IMR-90 (cell line): ENCODE results near the gene CENPU. TPM values are rescaled to one million over a fixed set of nuclear protein-coding genes. Genes with fewer than 3 reads are reported as not detected.

Source experiments
- ATAC-seq: fragments of 200-7000 bp; cut with Tn5 transposase; 2 replicates; pipeline ENCODE4 v1.9.1; 2020; ENCODE audit warnings: low read depth, mild to moderate bottlenecking, moderate library complexity
- BruUV-seq: library from RNA; stranded (reverse); fragments of 400-500 nt; replicated peaks from 2 replicates; lab custom pipeline; 2021; lab: Mats Ljungman, UMichigan
- CTCF ChIA-PET: fragments of 300-600 bp; formaldehyde crosslinking; extraction: SDS; loops from one replicate; lab custom pipeline; 2021; ENCODE audit warnings: antibody characterized with exemption; lab: Yijun Ruan, JAX
- POLR2A ChIA-PET: fragments of 300-600 bp; sonication (Branson Sonifier 250); formaldehyde crosslinking; loops from one replicate; lab custom pipeline; 2022; ENCODE audit warnings: antibody characterized with exemption; ENCODE audit not compliant: unreplicated experiment; lab: Charles Lee
- DNase-seq: peaks from one replicate; pipeline ENCODE4 v3.0.0; 2013
- H2AFZ ChIP-seq: replicated peaks from 2 replicates; pipeline ENCODE3; 2013; ENCODE audit warnings: low read length, mild to moderate bottlenecking; ENCODE audit not compliant: poor library complexity
- H2AK5ac ChIP-seq: 2 replicates; pipeline ENCODE4 v1.6.1; 2013; ENCODE audit warnings: low read depth, low read length, inconsistent platforms
- H2AK9ac ChIP-seq: replicated peaks from 2 replicates; pipeline ENCODE3; 2013; ENCODE audit warnings: mild to moderate bottlenecking, low read depth, low read length, moderate library complexity; ENCODE audit not compliant: poor library complexity
- H2BK120ac ChIP-seq: 2 replicates; pipeline ENCODE4 v1.6.1; 2013; ENCODE audit warnings: low read depth, low read length, inconsistent platforms
- H2BK15ac ChIP-seq: 3 replicates; pipeline ENCODE4 v1.6.1; 2013; ENCODE audit warnings: low read depth, low read length, inconsistent platforms
- H2BK20ac ChIP-seq: 2 replicates; pipeline ENCODE4 v1.6.1; 2013; ENCODE audit warnings: low read depth, mild to moderate bottlenecking, inconsistent platforms, low read length, moderate library complexity
- H2BK5ac ChIP-seq: 2 replicates; pipeline ENCODE4 v1.6.1; 2013; ENCODE audit warnings: mild to moderate bottlenecking, low read depth, low read length, inconsistent platforms; ENCODE audit not compliant: poor library complexity, severe bottlenecking
- H3K14ac ChIP-seq: replicated peaks from 2 replicates; pipeline ENCODE4 v1.6.1; 2013; ENCODE audit warnings: low read depth, low read length, inconsistent platforms
- H3K18ac ChIP-seq: 2 replicates; pipeline ENCODE4 v1.6.1; 2013; ENCODE audit warnings: low read depth, low read length, control low read depth
- H3K23ac ChIP-seq: 2 replicates; pipeline ENCODE4 v1.6.1; 2013; ENCODE audit warnings: low read depth, low read length, inconsistent platforms
- H3K27ac ChIP-seq: 2 replicates; pipeline ENCODE4 v1.5.1; 2013; ENCODE audit warnings: mild to moderate bottlenecking, control low read depth, low read length; ENCODE audit not compliant: insufficient read depth
- H3K27me3 ChIP-seq: 2 replicates; pipeline ENCODE4 v1.6.1; 2013; ENCODE audit warnings: low read length; ENCODE audit not compliant: control insufficient read depth, insufficient read depth
- H3K36me3 ChIP-seq: 2 replicates; pipeline ENCODE4 v1.6.1; 2013; ENCODE audit warnings: low read length, mixed read lengths; ENCODE audit not compliant: control insufficient read depth, insufficient read depth
- H3K4ac ChIP-seq: 2 replicates; pipeline ENCODE4 v1.6.1; 2013; ENCODE audit warnings: low read depth, low read length, inconsistent platforms
- H3K4me1 ChIP-seq: 2 replicates; pipeline ENCODE4 v1.6.1; 2013; ENCODE audit warnings: low read length, mixed read lengths; ENCODE audit not compliant: control insufficient read depth, insufficient read depth
- H3K4me2 ChIP-seq: 2 replicates; pipeline ENCODE4 v1.6.1; 2013; ENCODE audit warnings: low read depth, mild to moderate bottlenecking, control low read depth, low read length, moderate library complexity
- H3K4me3 ChIP-seq: 2 replicates; pipeline ENCODE4 v1.5.1; 2013; ENCODE audit warnings: low read depth, mild to moderate bottlenecking, control low read depth, low read length, moderate library complexity; ENCODE audit not compliant: insufficient read depth
- H3K56ac ChIP-seq: 2 replicates; pipeline ENCODE4 v1.6.1; 2013; ENCODE audit warnings: low read length, inconsistent platforms; ENCODE audit not compliant: insufficient read depth; ENCODE audit errors: extremely low read depth
- H3K79me1 ChIP-seq, 2 experiments: 2 replicates each; pipeline ENCODE4 v1.6.1; 2013; ENCODE audit warnings: low read length in 2 of 2, inconsistent platforms in 1 of 2, low read depth in 1 of 2
- H3K9ac ChIP-seq: 2 replicates; pipeline ENCODE4 v1.6.1; 2013; ENCODE audit warnings: low read depth, low read length, control low read depth
- H3K9me1 ChIP-seq: 2 replicates; pipeline ENCODE4 v1.6.1; 2013; ENCODE audit warnings: low read length, inconsistent platforms; ENCODE audit not compliant: insufficient read depth
- H3K9me3 ChIP-seq: 2 replicates; pipeline ENCODE4 v1.6.1; 2013; ENCODE audit warnings: low read length; ENCODE audit not compliant: control insufficient read depth, insufficient read depth
- H4K20me1 ChIP-seq: 2 replicates; pipeline ENCODE4 v1.6.1; 2013; ENCODE audit warnings: low read length, inconsistent platforms; ENCODE audit not compliant: insufficient read depth
- H4K5ac ChIP-seq: 2 replicates; pipeline ENCODE4 v1.6.1; 2013; ENCODE audit warnings: mild to moderate bottlenecking, low read depth, low read length, control low read depth
- H4K8ac ChIP-seq, 2 experiments: 2 replicates each; pipeline ENCODE4 v1.6.1; 2013; ENCODE audit warnings: low read depth in 2 of 2, low read length in 2 of 2, control low read depth in 1 of 2, inconsistent platforms in 1 of 2
- H4K91ac ChIP-seq: 2 replicates; pipeline ENCODE4 v1.6.1; 2013; ENCODE audit warnings: low read depth, low read length, inconsistent platforms; ENCODE audit not compliant: insufficient read depth
- BHLHE40 ChIP-seq: fragments of 150-350 bp; IDR thresholded peaks from 2 replicates; pipeline ENCODE4 v1.6.1; 2016; ENCODE audit warnings: mild to moderate bottlenecking, low read depth, low read length
- CEBPB ChIP-seq: IDR thresholded peaks from 2 replicates; pipeline ENCODE4 v1.6.1; 2012; ENCODE audit warnings: low read depth, low read length, improper control_type of control experiment
- CHD1 ChIP-seq: IDR thresholded peaks from 2 replicates; pipeline ENCODE4 v1.6.1; 2012; ENCODE audit warnings: low read depth, low read length, improper control_type of control experiment
- CTCF ChIP-seq: conservative IDR thresholded peaks from 2 replicates; pipeline ENCODE4 v1.5.1; 2012; ENCODE audit warnings: mild to moderate bottlenecking, low read depth, low read length, improper control_type of control experiment
- FOS ChIP-seq: fragments of 150-350 bp; IDR thresholded peaks from 2 replicates; pipeline ENCODE4 v1.6.1; 2016; ENCODE audit warnings: low read depth, low read length
- MAFK ChIP-seq: IDR thresholded peaks from 2 replicates; pipeline ENCODE4 v1.6.1; 2012; ENCODE audit warnings: low read depth, low read length, improper control_type of control experiment
- MAZ ChIP-seq: IDR thresholded peaks from 2 replicates; pipeline ENCODE4 v1.6.1; 2012; ENCODE audit warnings: low read depth, mild to moderate bottlenecking, low read length, improper control_type of control experiment, moderate library complexity, borderline replicate concordance
- MXI1 ChIP-seq: IDR thresholded peaks from 2 replicates; pipeline ENCODE4 v1.6.1; 2012; ENCODE audit warnings: low read depth, mild to moderate bottlenecking, low read length, moderate library complexity, borderline replicate concordance
- NFE2L2 ChIP-seq: fragments of 150-350 bp; IDR thresholded peaks from 2 replicates; pipeline ENCODE4 v1.6.1; 2016; ENCODE audit warnings: low read depth, mild to moderate bottlenecking, low read length
- POLR2A ChIP-seq: IDR thresholded peaks from 2 replicates; pipeline ENCODE4 v1.6.1; 2012; ENCODE audit warnings: mild to moderate bottlenecking, low read depth, low read length
- RAD21 ChIP-seq: IDR thresholded peaks from 2 replicates; pipeline ENCODE4 v1.6.1; 2012; ENCODE audit warnings: low read length, improper control_type of control experiment
- RCOR1 ChIP-seq: IDR thresholded peaks from 2 replicates; pipeline ENCODE4 v1.6.1; 2012; ENCODE audit warnings: mild to moderate bottlenecking, low read length, improper control_type of control experiment; ENCODE audit not compliant: insufficient replicate concordance
- RFX5 ChIP-seq: IDR thresholded peaks from 2 replicates; pipeline ENCODE4 v1.8.0; 2012; ENCODE audit warnings: low read depth, mild to moderate bottlenecking, low read length, moderate library complexity
- SMC3 ChIP-seq: fragments of 150-350 bp; IDR thresholded peaks from 2 replicates; pipeline ENCODE4 v1.6.1; 2016; ENCODE audit warnings: low read depth, mild to moderate bottlenecking, antibody characterized with exemption, low read length, moderate library complexity
- WGBS, 2 experiments: methylation state at CpG; one replicate each; pipeline versions ENCODE4 v1.1.5 to v1.1.7; 2013; ENCODE audit warnings: missing lambda C conversion rate in 2 of 2; ENCODE audit not compliant: insufficient read length in 1 of 2; ENCODE audit errors: extremely low coverage in 2 of 2; 5-methylcytosine and 5-hydroxymethylcytosine counted together
- dilution Hi-C: fragments of 300-500 bp; cut with HindIII; formaldehyde crosslinking; loops from one replicate; pipeline ENCODE4 v1.14.3; 2018; ENCODE audit warnings: low sequenced_read_pairs; ENCODE audit not compliant: unreplicated experiment
- in situ Hi-C: fragments of 300-500 bp; cut with MboI; formaldehyde crosslinking; loops from 3 replicates; pipeline ENCODE4 v1.14.3; 2019; ENCODE audit warnings: low sequenced_read_pairs, inconsistent platforms, mixed read lengths
- intact Hi-C: fragments of 100-400 bp; cut with micrococcal nuclease; formaldehyde crosslinking; loops from 2 replicates; pipeline ENCODE4 v1.10.0; 2022
- polyA plus RNA-seq, 3 experiments: library from polyadenylated mRNA; depleted of rRNA; stranded (reverse); fragments of >200 nt; gene quantifications; 2 replicates each; pipeline ENCODE4 v1.2.3, GENCODE V29; 2012; ENCODE audit warnings: low replicate concordance in 1 of 3
- total RNA-seq: library from RNA; depleted of rRNA; stranded (reverse); fragments of >200 nt; gene quantifications from 2 replicates; pipeline ENCODE4 v1.2.3, GENCODE V29; 2012
- TF ChIP-seq, protein P1 (sequence below): fragments of 150-350 bp; IDR thresholded peaks from 2 replicates; pipeline ENCODE4 v1.6.1; 2016; ENCODE audit warnings: low read depth, mild to moderate bottlenecking, low read length, moderate library complexity, borderline replicate concordance
- TF ChIP-seq, protein P2 (sequence below): fragments of 150-350 bp; IDR thresholded peaks from 2 replicates; pipeline ENCODE4 v1.6.1; 2017; ENCODE audit warnings: mild to moderate bottlenecking, antibody characterized with exemption, low read length, low read depth

The CENPU gene
- total and polyA plus RNA-seq, 2 of the 4 experiments (the other 2 are of a cell fraction): 13.6 to 14.6 TPM

DNA sequence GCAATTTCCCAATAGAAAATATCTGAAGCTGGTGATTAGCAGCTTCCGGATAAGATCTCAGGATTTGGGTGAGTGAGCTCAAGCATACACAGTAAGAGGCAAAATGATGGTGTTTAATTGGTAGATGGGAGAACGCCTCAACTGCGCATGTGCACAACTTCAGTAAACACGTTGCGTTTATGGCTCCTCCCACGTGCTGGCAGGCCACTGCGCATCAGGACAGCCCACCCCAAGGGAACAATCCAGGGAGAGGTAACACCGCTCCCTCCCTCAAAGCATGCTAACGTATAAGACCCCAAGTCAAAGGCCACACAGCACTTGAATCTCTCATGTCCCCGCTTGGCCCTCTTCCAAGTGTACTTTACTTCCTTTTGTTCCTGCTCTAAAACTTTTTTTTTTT, 10.3 kb upstream of the CENPU start:
- no peaks in the 10 kb centered on the region for H4K20me1 ChIP-seq
- H3K9me1 ChIP-seq: no peaks in the 10 kb centered on the region
- no peak overlapping the region for H3K56ac ChIP-seq
- no peak overlapping the region for H3K4me2 ChIP-seq
- H2BK15ac ChIP-seq: no peak overlapping the region
- H4K5ac ChIP-seq: no peak overlapping the region
- H2AFZ ChIP-seq: no peak overlapping the region
- BruUV-seq: no TSS peak
- H3K9me3 ChIP-seq: no peaks in the 10 kb centered on the region
- H3K27me3 ChIP-seq: no peaks in the 10 kb centered on the region; the same call in 1 of the 2 replicates
- no peak overlapping the region for H3K4me3 ChIP-seq
- H3K27ac ChIP-seq: no peak overlapping the region
- no peak overlapping the region for H3K9ac ChIP-seq
- H2BK120ac ChIP-seq: no peak overlapping the region
- no peaks in the 10 kb centered on the region for H3K36me3 ChIP-seq
- TF ChIP-seq CEBPB (no peak), MAZ (no peak), FOS (no peak), CTCF (no peak), RCOR1 (no peak), BHLHE40 (no peak), NFE2L2 (no peak), SMC3 (no peak), POLR2A (no peak), MAFK (no peak), RAD21 (no peak), MXI1 (no peak), RFX5 (no peak), CHD1 (no peak)
- TF ChIP-seq, protein P1, sequence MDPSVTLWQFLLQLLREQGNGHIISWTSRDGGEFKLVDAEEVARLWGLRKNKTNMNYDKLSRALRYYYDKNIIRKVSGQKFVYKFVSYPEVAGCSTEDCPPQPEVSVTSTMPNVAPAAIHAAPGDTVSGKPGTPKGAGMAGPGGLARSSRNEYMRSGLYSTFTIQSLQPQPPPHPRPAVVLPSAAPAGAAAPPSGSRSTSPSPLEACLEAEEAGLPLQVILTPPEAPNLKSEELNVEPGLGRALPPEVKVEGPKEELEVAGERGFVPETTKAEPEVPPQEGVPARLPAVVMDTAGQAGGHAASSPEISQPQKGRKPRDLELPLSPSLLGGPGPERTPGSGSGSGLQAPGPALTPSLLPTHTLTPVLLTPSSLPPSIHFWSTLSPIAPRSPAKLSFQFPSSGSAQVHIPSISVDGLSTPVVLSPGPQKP: no peak
- TF ChIP-seq, protein P2, sequence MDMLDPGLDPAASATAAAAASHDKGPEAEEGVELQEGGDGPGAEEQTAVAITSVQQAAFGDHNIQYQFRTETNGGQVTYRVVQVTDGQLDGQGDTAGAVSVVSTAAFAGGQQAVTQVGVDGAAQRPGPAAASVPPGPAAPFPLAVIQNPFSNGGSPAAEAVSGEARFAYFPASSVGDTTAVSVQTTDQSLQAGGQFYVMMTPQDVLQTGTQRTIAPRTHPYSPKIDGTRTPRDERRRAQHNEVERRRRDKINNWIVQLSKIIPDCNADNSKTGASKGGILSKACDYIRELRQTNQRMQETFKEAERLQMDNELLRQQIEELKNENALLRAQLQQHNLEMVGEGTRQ: no peak
- H3K23ac ChIP-seq: no peak overlapping the region
- H3K4me1 ChIP-seq: peaks cover 4% of the 10 kb centered on the region; the same call in 1 of the 2 replicates
- H3K14ac ChIP-seq: no peak overlapping the region
- intact Hi-C loops (loop anchor here (2.0 kb wide), 1 partner anchor 391 kb away; no protein-coding TSS in a partner anchor), in situ Hi-C loops (loop anchor here (10.0 kb wide), 1 partner anchor 261 kb away; no protein-coding TSS in a partner anchor), dilution Hi-C loops (no loop called here)
- ATAC-seq: no peak
- DNase-seq: no peak
- WGBS, 2 experiments: no CpG with 5 or more reads among the region's 10 CpGs
- ChIA-PET CTCF (no interaction called here), POLR2A (no interaction called here)
- no peaks in the 10 kb centered on the region for H3K79me1 ChIP-seq
- no peak overlapping the region for H2BK20ac ChIP-seq
- no peak overlapping the region for H3K18ac ChIP-seq
- no peak overlapping the region; the same call in 1 of the 2 replicates for H3K4ac ChIP-seq
- no peak overlapping the region for H2AK5ac ChIP-seq
- H4K91ac ChIP-seq: no peak overlapping the region
- H2AK9ac ChIP-seq: no peak overlapping the region
- no peak overlapping the region for H2BK5ac ChIP-seq
- H4K8ac ChIP-seq: no peak overlapping the region
